ENCODE results near the gene ITM2B. TPM values are rescaled to one million over a fixed set of nuclear protein-coding genes. Genes with fewer than 3 reads are reported as not detected.

ITM2B gene
- total RNA-seq = 87.1 and 105 TPM in 2 replicates

GRCh38 chr13:48233046-48233888 is at the start of gene ITM2B:
TSS of gene ITM2B (plus strand) at chr13:48233206. CDS start at chr13:48233361, 155 bp downstream.

GRCh38 chr13:48303359-48304142 is 70.5 kb downstream of the ITM2B start, which contains the start of gene RB1:
TSS of gene RB1 (plus strand) at chr13:48303751. CDS start at chr13:48303913, 162 bp downstream.

Other genes with a start within 250 kb of the ITM2B start
- 37.2 and 44.5 TPM in 2 replicates for gene SUCLA2, start 231.9 kb upstream of the ITM2B start, total RNA-seq
- gene NUDT15, start 195.5 kb upstream of the ITM2B start, total RNA-seq = 10.9 and 11.3 TPM in 2 replicates
- gene MED4, start 138.1 kb upstream of the ITM2B start, total RNA-seq = 18.3 and 22.7 TPM in 2 replicates
- gene RB1, start 70.5 kb downstream of the ITM2B start, total RNA-seq = 29.6 and 32.5 TPM in 2 replicates
- gene LPAR6, start 179.9 kb downstream of the ITM2B start, total RNA-seq = 6.7 and 11.8 TPM in 2 replicates